Suprapubic skin (tissue), 4 donors: ENCODE measurements around the gene CKM. TPM values are rescaled to one million over a fixed set of nuclear protein-coding genes. Genes with fewer than 3 reads are reported as not detected.

Experiments used
- DNase-seq, 2 donors: peaks; one replicate each; pipeline ENCODE4 v3.0.0-alpha.2; 2019; ENCODE audit warnings: low spot score in 2 of 2
- H3K27ac ChIP-seq: fragments of 200-600 bp; sonication (generic); one replicate; pipeline ENCODE4 v1.5.1; 2019
- H3K27me3 ChIP-seq: fragments of 200-600 bp; sonication (generic); one replicate; pipeline ENCODE4 v1.5.1; 2019
- H3K36me3 ChIP-seq: fragments of 200-600 bp; sonication (generic); one replicate; pipeline ENCODE4 v1.5.1; 2019
- H3K4me1 ChIP-seq: fragments of 200-600 bp; sonication (generic); one replicate; pipeline ENCODE4 v1.5.1; 2019
- H3K4me3 ChIP-seq: fragments of 200-600 bp; sonication (generic); one replicate; pipeline ENCODE4 v1.5.1; 2019; ENCODE audit warnings: mild to moderate bottlenecking
- H3K9me3 ChIP-seq: fragments of 200-600 bp; sonication (generic); one replicate; pipeline ENCODE4 v1.5.1; 2019
- EP300 ChIP-seq: sonication (generic); formaldehyde crosslinking; IDR thresholded peaks from one replicate; pipeline ENCODE4 v1.6.1; 2017; ENCODE audit warnings: antibody characterized with exemption
- POLR2A ChIP-seq, 2 donors: fragments of 450-650 bp; IDR thresholded peaks; one replicate each; pipeline ENCODE4 v1.6.1; 2017; ENCODE audit warnings: antibody characterized with exemption in 2 of 2, mild to moderate bottlenecking in 2 of 2, moderate library complexity in 2 of 2
- POLR2AphosphoS5 ChIP-seq, 3 donors: sonication (generic); formaldehyde crosslinking; IDR thresholded peaks; one replicate each; pipeline ENCODE4 v1.6.1; 2017; ENCODE audit warnings: antibody characterized with exemption in 3 of 3
- WGBS: methylation state at CpG from one replicate; pipeline ENCODE4 v1.1.5; 2018; 5-methylcytosine and 5-hydroxymethylcytosine counted together
- total RNA-seq, 4 donors: library from RNA; depleted of rRNA; stranded (reverse); fragments of >200 nt; gene quantifications; one replicate each; pipeline ENCODE4 v1.1.0, GENCODE V29; 2016
- TF ChIP-seq, protein P1 (sequence below), 2 donors: fragments of 200-600 bp in 1 of 2; fragments of 450-650 bp in 1 of 2; sonication (generic) in 1 of 2; IDR thresholded peaks; one replicate each; pipeline ENCODE4 v1.5.1; 2016 to 2019; ENCODE audit warnings: antibody characterized with exemption in 2 of 2, mild to moderate bottlenecking in 1 of 2, moderate library complexity in 1 of 2

Gene CKM
- not detected for total RNA-seq

GRCh38 chr19:45322744-45323281 lies at the start of gene CKM:
CKM (minus strand) TSS chr19:45322875; CDS start chr19:45319713, 3,162 bp downstream.
- Histone ChIP-seq H3K4me1 (peaks cover 14% of the 10 kb centered on the region), H3K36me3 (no peaks in the 10 kb centered on the region), H3K9me3 (no peaks in the 10 kb centered on the region), H3K4me3 (peak within 1 kb of the TSS; percentile 27), H3K27me3 (peaks cover 50% of the 10 kb centered on the region), H3K27ac (no peak within 1 kb of the TSS)
- DNase-seq, result no peak
- TF ChIP-seq POLR2AphosphoS5 (IDR thresholded peaks at IDR 0.05) (no peak), POLR2A (IDR thresholded peaks at IDR 0.05) (no peak), EP300 (no peak)
- TF ChIP-seq, protein P1, sequence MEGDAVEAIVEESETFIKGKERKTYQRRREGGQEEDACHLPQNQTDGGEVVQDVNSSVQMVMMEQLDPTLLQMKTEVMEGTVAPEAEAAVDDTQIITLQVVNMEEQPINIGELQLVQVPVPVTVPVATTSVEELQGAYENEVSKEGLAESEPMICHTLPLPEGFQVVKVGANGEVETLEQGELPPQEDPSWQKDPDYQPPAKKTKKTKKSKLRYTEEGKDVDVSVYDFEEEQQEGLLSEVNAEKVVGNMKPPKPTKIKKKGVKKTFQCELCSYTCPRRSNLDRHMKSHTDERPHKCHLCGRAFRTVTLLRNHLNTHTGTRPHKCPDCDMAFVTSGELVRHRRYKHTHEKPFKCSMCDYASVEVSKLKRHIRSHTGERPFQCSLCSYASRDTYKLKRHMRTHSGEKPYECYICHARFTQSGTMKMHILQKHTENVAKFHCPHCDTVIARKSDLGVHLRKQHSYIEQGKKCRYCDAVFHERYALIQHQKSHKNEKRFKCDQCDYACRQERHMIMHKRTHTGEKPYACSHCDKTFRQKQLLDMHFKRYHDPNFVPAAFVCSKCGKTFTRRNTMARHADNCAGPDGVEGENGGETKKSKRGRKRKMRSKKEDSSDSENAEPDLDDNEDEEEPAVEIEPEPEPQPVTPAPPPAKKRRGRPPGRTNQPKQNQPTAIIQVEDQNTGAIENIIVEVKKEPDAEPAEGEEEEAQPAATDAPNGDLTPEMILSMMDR (IDR thresholded peaks at IDR 0.05), result no peak
- no CpG with 5 or more reads among the region's 15 CpGs for WGBS

- H3K4me1 ChIP-seq, result peaks cover 20% of the 10 kb centered on the region
- no peaks in the 10 kb centered on the region for H3K36me3 ChIP-seq
- H3K4me3 ChIP-seq, result peak within 1 kb of the TSS; percentile 93
- H3K9me3 ChIP-seq, result no peaks in the 10 kb centered on the region
- no peak for TF ChIP-seq POLR2AphosphoS5 (IDR thresholded peaks at IDR 0.05)
- TF ChIP-seq POLR2A (IDR thresholded peaks at IDR 0.05), result no peak
- TF ChIP-seq EP300, result no peak
- H3K27ac ChIP-seq, result peak within 1 kb of the TSS; percentile 18
- H3K27me3 ChIP-seq, result no peaks in the 10 kb centered on the region
- 5% methylated on average over 51 of the region's 55 CpGs for WGBS
- peak; percentile 100 for DNase-seq
These were observed 47.9 kb upstream of the CKM start, which contains the start of gene ERCC2 for GRCh38 chr19:45370410-45371204. ERCC2 (minus strand) TSS chr19:45370573; CDS start chr19:45370540, 33 bp downstream.

- TF ChIP-seq, protein P1 (IDR thresholded peaks at IDR 0.05), result no peak
- TF ChIP-seq POLR2AphosphoS5 (IDR thresholded peaks at IDR 0.05), result no peak
- no peak for TF ChIP-seq POLR2A (IDR thresholded peaks at IDR 0.05)
- H3K9me3 ChIP-seq, result no peaks in the 10 kb centered on the region
- H3K27me3 ChIP-seq, result no peaks in the 10 kb centered on the region
- no peak for DNase-seq
- H3K4me3 ChIP-seq, result no peak overlapping the region
- peaks cover 20% of the 10 kb centered on the region for H3K4me1 ChIP-seq
- H3K36me3 ChIP-seq, result peaks cover 10% of the 10 kb centered on the region
- H3K27ac ChIP-seq, result no peak overlapping the region
- WGBS, result 90% methylated on average over 10 of the region's 11 CpGs
These were observed 46.2 kb upstream of the CKM start for GRCh38 chr19:45368737-45369340.

DNA sequence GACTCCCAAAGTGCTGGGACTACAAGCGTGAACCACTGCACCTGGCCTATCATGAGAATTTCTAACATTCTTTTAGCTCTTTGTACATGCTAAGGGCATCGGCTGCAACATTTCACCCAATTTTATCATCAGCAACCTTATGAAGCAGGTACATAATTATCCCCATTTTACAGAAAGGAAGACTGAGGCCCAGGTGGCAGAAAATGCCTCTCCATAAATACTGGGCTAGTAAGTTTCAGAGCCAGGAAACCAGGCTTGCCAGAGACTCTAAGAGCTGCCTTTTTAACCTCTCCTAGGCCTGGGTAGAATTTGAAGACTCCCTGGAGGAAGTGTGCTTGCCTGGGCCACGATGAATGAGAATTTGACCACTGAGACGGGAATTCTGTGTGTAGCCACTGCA lies 45.5 kb upstream of the CKM start:
- H3K27me3 ChIP-seq, result no peaks in the 10 kb centered on the region
- H3K4me3 ChIP-seq, result no peak overlapping the region
- H3K9me3 ChIP-seq, result no peaks in the 10 kb centered on the region
- no peak overlapping the region for H3K27ac ChIP-seq
- WGBS, result 91% methylated on average over 4 of the region's 4 CpGs
- H3K4me1 ChIP-seq, result peaks cover 20% of the 10 kb centered on the region
- TF ChIP-seq POLR2A (IDR thresholded peaks at IDR 0.05), result no peak
- TF ChIP-seq, protein P1 (IDR thresholded peaks at IDR 0.05), result no peak
- no peak for TF ChIP-seq EP300
- no peak for TF ChIP-seq POLR2AphosphoS5 (IDR thresholded peaks at IDR 0.05)
- H3K36me3 ChIP-seq, result peaks cover 17% of the 10 kb centered on the region
- DNase-seq, result no peak

DNA sequence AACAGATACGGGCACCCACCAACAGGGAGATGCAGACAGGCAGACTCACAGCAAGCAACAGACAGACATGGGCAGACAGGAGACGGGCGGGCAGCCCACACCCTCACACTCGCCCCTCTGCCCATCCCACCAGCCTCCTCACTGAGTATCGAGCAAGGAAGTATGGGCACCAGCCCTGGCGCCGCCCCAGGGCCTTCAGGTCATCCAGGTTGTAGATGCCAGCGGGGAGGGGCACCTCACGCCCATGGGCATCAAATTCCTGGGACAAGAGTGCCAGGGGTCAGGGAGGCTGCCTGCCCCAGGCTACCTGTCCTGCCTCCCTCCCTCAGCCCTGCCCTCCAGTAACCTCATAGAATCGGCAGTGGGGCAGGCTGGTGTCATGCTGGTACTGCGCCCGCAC lies 42.0 kb upstream of the CKM start:
- peaks cover 39% of the 10 kb centered on the region for H3K36me3 ChIP-seq
- 83% methylated on average over 12 of the region's 12 CpGs for WGBS

More for the DNA sequence above, 42.0 kb upstream of the CKM start:
- H3K4me1 ChIP-seq, result peaks cover 8% of the 10 kb centered on the region
- H3K27me3 ChIP-seq, result no peaks in the 10 kb centered on the region
- H3K4me3 ChIP-seq, result no peak overlapping the region
- no peaks in the 10 kb centered on the region for H3K9me3 ChIP-seq
- TF ChIP-seq POLR2AphosphoS5 (IDR thresholded peaks at IDR 0.05) (no peak), EP300 (no peak), POLR2A (IDR thresholded peaks at IDR 0.05) (no peak)
- TF ChIP-seq, protein P1 (IDR thresholded peaks at IDR 0.05), result no peak
- DNase-seq, result no peak
- no peak overlapping the region for H3K27ac ChIP-seq
